Measurements from ENCODE around the gene MKRN2OS. TPM values are rescaled to one million over a fixed set of nuclear protein-coding genes. Genes with fewer than 3 reads are reported as not detected.

Gene MKRN2OS
- total and polyA plus RNA-seq, 2 donors (not counting 3 experiments of a cell fraction or from before 2014, with no cell fraction given) = not detected

DNA sequence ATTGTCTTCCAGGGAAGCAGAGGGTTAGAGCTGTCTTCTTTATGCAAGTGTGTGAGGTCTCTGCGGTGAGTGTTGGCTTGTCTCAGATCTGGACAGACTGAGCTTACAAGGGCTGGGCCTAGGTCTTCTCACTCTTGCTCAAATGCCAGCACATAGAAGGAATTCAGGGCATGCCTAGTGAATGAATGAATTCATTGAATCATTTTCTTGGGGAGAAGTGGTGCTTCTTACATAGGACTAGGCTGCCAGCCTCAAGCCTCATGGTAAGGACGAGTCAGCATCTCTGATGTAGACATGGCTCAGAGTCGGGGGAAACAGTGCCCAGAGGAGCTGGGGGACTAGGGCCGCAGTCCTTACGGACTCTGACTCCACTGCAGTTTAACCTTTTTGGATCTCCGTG lies 28.8 kb upstream of the MKRN2OS start:
- Histone ChIP-seq H3K4me1 (ENCODE audit: control insufficient read depth, extremely low read depth, insufficient read depth, low read length) (no peaks in the 10 kb centered on the region), H3K9me1 (replicated peaks; ENCODE audit: control insufficient read depth, extremely low read depth, insufficient read depth, low read length) (no peaks in the 10 kb centered on the region), H3K9me3 (replicated peaks; ENCODE audit: control insufficient read depth, insufficient read depth, low read length) (no peaks in the 10 kb centered on the region), H3K4me2 (ENCODE audit: insufficient read depth, low read length) (no peak overlapping the region), H3K36me3 (ENCODE audit: control insufficient read depth in 2 of 2, extremely low read depth in 1 of 2, insufficient read depth in 2 of 2, low read length in 2 of 2) (peaks cover 32 to 43% of the 10 kb centered on the region in 2 experiments), H2AFZ (ENCODE audit: low read depth, low read length) (no peak overlapping the region), H3K27me3 (ENCODE audit: control insufficient read depth in 2 of 2, insufficient read depth in 2 of 2, low read length in 2 of 2) (no peaks in the 10 kb centered on the region), H3K4me3 (replicated peaks in 1 of 3; ENCODE audit: insufficient read depth in 1 of 3, low read depth in 1 of 3, low read length in 3 of 3) (no peak overlapping the region), H3K79me2 (ENCODE audit: control insufficient read depth, insufficient read depth, low read length) (no peaks in the 10 kb centered on the region), H4K20me1 (replicated peaks; ENCODE audit: control insufficient read depth, extremely low read depth, insufficient read depth, low read length) (no peaks in the 10 kb centered on the region), H3K27ac (ENCODE audit: insufficient read depth, low read depth, low read length) (no peak overlapping the region), H3K9ac (replicated peaks; ENCODE audit: extremely low read depth, insufficient read depth, low read length) (no peak overlapping the region)
- FAIRE-seq = no peak
- TF ChIP-seq, protein P1, sequence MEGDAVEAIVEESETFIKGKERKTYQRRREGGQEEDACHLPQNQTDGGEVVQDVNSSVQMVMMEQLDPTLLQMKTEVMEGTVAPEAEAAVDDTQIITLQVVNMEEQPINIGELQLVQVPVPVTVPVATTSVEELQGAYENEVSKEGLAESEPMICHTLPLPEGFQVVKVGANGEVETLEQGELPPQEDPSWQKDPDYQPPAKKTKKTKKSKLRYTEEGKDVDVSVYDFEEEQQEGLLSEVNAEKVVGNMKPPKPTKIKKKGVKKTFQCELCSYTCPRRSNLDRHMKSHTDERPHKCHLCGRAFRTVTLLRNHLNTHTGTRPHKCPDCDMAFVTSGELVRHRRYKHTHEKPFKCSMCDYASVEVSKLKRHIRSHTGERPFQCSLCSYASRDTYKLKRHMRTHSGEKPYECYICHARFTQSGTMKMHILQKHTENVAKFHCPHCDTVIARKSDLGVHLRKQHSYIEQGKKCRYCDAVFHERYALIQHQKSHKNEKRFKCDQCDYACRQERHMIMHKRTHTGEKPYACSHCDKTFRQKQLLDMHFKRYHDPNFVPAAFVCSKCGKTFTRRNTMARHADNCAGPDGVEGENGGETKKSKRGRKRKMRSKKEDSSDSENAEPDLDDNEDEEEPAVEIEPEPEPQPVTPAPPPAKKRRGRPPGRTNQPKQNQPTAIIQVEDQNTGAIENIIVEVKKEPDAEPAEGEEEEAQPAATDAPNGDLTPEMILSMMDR (IDR thresholded peaks at IDR 0.05; ENCODE audit: extremely low read depth in 1 of 2, insufficient read depth in 1 of 2, low read depth in 1 of 2, low read length in 2 of 2) = no peak
- TF ChIP-seq POLR2A (IDR thresholded peaks at IDR 0.05; ENCODE audit: low read depth, low read length) = no peak
- no peak for TF ChIP-seq POLR2AphosphoS5 (IDR thresholded peaks at IDR 0.05; ENCODE audit: insufficient read depth, low read depth, low read length)
- dilution Hi-C loops (cut with MboI; ENCODE audit: extremely low pct_ligation_motif_present, low sequenced_read_pairs) (no loop called here), intact Hi-C loops (cut with micrococcal nuclease) (no loop called here)
- ChIA-PET POLR2A (no interaction called here), CTCF (interaction anchor here (1.3 kb wide), 1 partner anchor 17 kb away, joined by 3 read pairs; no protein-coding TSS in a partner anchor)
- no peak for DNase-seq (ENCODE audit: low read depth, low spot score)
- no TSS peak for BruUV-seq (replicated peaks)

DNA sequence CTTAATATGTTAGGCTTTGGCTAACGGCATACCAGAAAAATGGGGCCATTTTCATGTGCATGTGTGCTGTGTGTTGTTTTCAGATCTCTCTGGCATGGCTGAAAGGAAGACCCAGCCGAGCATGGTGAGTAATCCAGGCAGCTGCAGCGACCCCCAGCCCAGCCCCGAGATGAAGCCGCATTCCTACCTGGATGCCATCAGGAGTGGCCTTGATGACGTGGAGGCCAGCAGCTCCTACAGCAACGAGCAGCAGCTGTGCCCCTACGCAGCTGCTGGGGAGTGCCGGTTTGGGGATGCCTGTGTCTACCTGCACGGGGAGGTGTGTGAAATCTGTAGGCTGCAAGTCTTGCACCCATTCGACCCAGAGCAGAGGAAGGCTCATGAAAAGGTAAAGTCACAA lies 26.7 kb upstream of the MKRN2OS start:
- Histone ChIP-seq H3K4me1 (ENCODE audit: control insufficient read depth, extremely low read depth, insufficient read depth, low read length) (no peaks in the 10 kb centered on the region), H3K9ac (replicated peaks; ENCODE audit: extremely low read depth, insufficient read depth, low read length) (no peak overlapping the region), H3K36me3 (ENCODE audit: control insufficient read depth in 2 of 2, extremely low read depth in 1 of 2, insufficient read depth in 2 of 2, low read length in 2 of 2) (peaks cover 30 to 42% of the 10 kb centered on the region in 2 experiments), H3K9me1 (replicated peaks; ENCODE audit: control insufficient read depth, extremely low read depth, insufficient read depth, low read length) (no peaks in the 10 kb centered on the region), H3K9me3 (replicated peaks; ENCODE audit: control insufficient read depth, insufficient read depth, low read length) (no peaks in the 10 kb centered on the region), H3K4me2 (ENCODE audit: insufficient read depth, low read length) (no peak overlapping the region), H3K27ac (ENCODE audit: insufficient read depth, low read depth, low read length) (no peak overlapping the region), H3K27me3 (ENCODE audit: control insufficient read depth in 2 of 2, insufficient read depth in 2 of 2, low read length in 2 of 2) (no peaks in the 10 kb centered on the region), H3K4me3 (replicated peaks in 1 of 3; ENCODE audit: insufficient read depth in 1 of 3, low read depth in 1 of 3, low read length in 3 of 3) (no peak overlapping the region), H2AFZ (ENCODE audit: low read depth, low read length) (no peak overlapping the region), H4K20me1 (replicated peaks; ENCODE audit: control insufficient read depth, extremely low read depth, insufficient read depth, low read length) (peaks cover 3% of the 10 kb centered on the region), H3K79me2 (ENCODE audit: control insufficient read depth, insufficient read depth, low read length) (peaks cover 16% of the 10 kb centered on the region)
- no TSS peak for BruUV-seq (replicated peaks)
- dilution Hi-C loops (cut with MboI; ENCODE audit: extremely low pct_ligation_motif_present, low sequenced_read_pairs) = no loop called here
- TF ChIP-seq FOS (IDR thresholded peaks at IDR 0.05; ENCODE audit: borderline replicate concordance, insufficient read depth, low read length) = no peak
- TF ChIP-seq GATA2 (IDR thresholded peaks at IDR 0.05; ENCODE audit: insufficient read depth, insufficient read length, low read depth, low read length) = no peak
- TF ChIP-seq POLR2A (IDR thresholded peaks at IDR 0.05; ENCODE audit: low read depth, low read length) = no peak
- TF ChIP-seq, protein P2, sequence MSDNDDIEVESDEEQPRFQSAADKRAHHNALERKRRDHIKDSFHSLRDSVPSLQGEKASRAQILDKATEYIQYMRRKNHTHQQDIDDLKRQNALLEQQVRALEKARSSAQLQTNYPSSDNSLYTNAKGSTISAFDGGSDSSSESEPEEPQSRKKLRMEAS (IDR thresholded peaks at IDR 0.05; ENCODE audit: insufficient read depth, insufficient read length) = no peak
- TF ChIP-seq EZH2 (IDR thresholded peaks at IDR 0.05; ENCODE audit: borderline replicate concordance, low read depth, low read length, severe bottlenecking) = no peak
- TF ChIP-seq MYC (IDR thresholded peaks at IDR 0.05; ENCODE audit: low read depth, low read length) = no peak
- TF ChIP-seq JUN (IDR thresholded peaks at IDR 0.05; ENCODE audit: borderline replicate concordance, insufficient read depth, insufficient read length, low read depth) = no peak
- TF ChIP-seq POLR2AphosphoS5 (IDR thresholded peaks at IDR 0.05; ENCODE audit: insufficient read depth, low read depth, low read length) = no peak
- TF ChIP-seq, protein P1 (IDR thresholded peaks at IDR 0.05; ENCODE audit: extremely low read depth in 1 of 2, insufficient read depth in 1 of 2, low read depth in 1 of 2, low read length in 2 of 2) = no peak
- FAIRE-seq (no peak), DNase-seq (ENCODE audit: low read depth, low spot score) (no peak)
- intact Hi-C loops (cut with micrococcal nuclease) = no loop called here
- CTCF ChIA-PET = no interaction called here
- POLR2A ChIA-PET = no interaction called here

Data from endothelial cell of umbilical vein (primary cell).